C1 segment of cervical spinal cord (tissue), 14 donors: ENCODE measurements around the gene FERMT3.

ENCODE experiments used
- DNase-seq, 14 donors: peaks; one replicate each; lab custom pipeline; 2025; lab: John Stamatoyannopoulos, UW

FERMT3 gene

GRCh38 chr11:64185693-64186491 is 20.6 kb upstream of the FERMT3 start, which contains the start of gene STIP1:
Gene STIP1 (plus strand): TSS chr11:64186171. CDS start chr11:64186262, 91 bp downstream.
- peak; percentile 94 to 100 (median 100) for DNase-seq

- DNase-seq = peak in 7 of 14 donors; percentile 14 to 63 (median 52)
These were observed 19.9 kb upstream of the FERMT3 start for GRCh38 chr11:64186492-64187165.

- no peak for DNase-seq
These were observed 14.1 kb upstream of the FERMT3 start for GRCh38 chr11:64192434-64192833.

GRCh38 chr11:64196626-64197025 is 9.9 kb upstream of the FERMT3 start:
- DNase-seq = no peak

GRCh38 chr11:64198511-64198910 is 8.0 kb upstream of the FERMT3 start:
- no peak for DNase-seq

- no peak for DNase-seq
These were observed 5.0 kb upstream of the FERMT3 start for GRCh38 chr11:64201543-64201942.

- no peak for DNase-seq
These were observed 3.5 kb upstream of the FERMT3 start for GRCh38 chr11:64202992-64203391.

DNA sequence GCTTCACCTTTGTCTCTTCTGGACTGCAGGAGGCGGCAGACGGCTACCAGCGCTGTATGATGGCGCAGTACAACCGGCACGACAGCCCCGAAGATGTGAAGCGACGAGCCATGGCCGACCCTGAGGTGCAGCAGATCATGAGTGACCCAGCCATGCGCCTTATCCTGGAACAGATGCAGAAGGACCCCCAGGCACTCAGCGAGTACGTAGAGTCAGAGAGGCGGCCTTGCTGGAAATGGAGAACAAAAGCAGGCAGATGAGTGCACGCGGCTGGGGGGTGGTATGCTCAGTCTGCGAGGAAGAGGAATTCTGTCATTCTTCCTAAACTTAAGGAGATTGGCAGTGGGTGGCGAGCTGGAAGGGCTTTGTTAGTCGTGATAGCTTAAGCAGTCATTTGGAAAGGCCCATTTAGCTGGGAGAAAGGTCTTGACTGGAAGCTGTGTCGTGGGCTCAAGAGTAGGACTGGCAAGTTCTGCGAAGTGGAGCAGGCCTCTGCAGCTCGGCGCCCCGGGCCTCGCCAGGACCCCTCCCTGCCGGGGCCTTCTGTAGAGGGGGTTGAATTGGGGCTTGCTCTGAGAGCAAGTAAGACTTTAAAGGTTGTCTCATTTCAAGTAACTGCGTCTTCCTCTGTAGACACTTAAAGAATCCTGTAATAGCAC is 3.0 kb upstream of the FERMT3 start:
- no peak for DNase-seq

GRCh38 chr11:64204080-64204440 is 2.5 kb upstream of the FERMT3 start:
- no peak for DNase-seq

DNA sequence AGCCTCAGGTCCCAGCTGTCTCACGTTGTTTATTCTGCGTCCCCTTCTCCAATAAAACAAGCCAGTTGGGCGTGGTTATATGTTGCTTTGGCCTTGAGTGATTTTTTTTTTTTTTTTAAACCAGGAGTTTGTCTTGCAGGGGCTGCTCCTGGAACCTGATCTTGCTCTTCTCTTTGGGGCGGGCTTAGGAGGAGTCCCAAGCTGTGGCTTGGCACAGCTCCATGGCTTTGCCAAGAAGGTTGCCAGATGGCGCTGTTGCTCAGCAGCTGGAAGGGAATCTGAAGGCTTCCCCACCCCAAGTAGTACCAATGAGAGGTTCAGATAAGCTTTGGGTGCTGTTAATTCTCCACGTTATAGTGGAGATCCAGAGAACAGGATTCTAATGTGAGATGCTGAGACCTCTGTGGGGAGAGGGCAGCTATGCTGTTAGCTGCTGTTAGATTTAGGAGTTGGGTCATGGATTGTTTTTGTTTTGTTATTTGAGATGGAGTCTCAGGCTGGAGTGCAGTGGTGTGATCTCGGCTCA is 2.0 kb upstream of the FERMT3 start:
- peak in 12 of 14 donors; percentile 19 to 71 (median 46) for DNase-seq

DNA sequence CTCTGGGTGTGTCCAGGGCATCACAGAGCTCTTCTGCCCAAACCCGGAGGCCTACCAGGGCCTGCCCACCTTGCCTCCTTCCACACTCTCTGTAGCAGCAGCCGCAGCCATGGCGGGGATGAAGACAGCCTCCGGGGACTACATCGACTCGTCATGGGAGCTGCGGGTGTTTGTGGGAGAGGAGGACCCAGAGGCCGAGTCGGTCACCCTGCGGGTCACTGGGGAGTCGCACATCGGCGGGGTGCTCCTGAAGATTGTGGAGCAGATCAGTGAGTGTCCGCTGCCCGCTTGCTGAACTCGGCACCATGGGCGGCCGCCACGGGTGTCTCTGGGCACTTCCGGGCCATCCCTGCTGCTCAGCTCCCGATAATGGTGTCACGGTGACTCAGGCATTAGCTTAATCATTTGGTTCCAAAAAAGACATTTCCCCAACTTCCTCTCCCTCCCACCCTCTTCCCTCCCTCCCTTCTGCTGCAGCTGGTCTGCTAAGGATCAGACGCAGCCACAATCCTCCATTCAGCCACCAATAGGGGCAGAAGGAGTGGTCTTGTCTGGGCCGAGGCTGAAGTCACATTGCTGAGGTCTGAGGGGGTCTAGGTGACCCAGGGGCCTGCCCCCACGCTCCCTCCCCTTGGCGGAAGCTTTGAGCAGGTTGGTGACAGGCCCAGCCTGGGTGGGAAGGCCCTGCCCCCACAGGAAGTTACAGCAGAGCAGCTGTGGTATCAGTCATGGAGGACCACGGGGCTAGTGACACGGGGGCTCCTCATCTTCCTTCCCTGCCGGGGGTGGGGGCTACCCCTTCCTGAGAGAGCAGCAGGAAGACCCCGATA is 950 bp downstream of the FERMT3 start:
- peak in 5 of 14 donors; percentile 30 to 52 (median 39) for DNase-seq

DNA sequence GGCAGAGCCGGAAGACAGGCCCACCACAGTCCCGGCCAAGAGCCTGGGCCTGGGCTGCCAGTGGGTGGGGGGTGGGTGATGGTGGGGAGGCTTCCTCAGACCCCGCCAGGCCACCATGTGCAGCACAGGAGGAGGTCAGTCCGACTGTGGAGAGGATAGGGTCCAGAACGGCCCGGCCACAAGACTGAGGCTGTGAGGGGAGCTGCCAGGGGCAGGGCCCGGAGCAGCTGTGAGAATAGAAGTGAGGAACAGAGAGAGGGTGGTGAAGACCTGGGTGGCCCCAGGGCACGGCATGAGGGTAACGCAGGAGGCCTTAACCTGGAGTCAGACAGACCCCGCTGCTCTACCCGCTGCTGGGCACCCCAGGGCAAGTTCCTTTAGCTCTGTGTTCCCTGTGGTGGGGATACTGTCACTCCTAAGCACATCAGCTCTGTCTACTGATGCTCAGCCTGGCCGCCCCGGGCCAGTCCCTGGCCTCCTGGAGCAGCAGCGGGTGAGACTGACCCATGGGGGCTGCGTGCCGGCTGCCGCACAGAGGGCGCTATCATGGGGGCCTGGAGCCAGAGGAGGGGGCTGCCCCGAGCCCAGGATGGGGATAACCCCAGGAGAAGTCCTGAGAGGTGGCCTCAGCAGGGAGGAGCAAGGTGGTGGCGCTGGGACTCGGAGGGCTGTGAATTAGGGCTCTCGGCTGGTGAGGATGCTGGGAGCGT is 1.7 kb downstream of the FERMT3 start:
- no peak for DNase-seq

DNA sequence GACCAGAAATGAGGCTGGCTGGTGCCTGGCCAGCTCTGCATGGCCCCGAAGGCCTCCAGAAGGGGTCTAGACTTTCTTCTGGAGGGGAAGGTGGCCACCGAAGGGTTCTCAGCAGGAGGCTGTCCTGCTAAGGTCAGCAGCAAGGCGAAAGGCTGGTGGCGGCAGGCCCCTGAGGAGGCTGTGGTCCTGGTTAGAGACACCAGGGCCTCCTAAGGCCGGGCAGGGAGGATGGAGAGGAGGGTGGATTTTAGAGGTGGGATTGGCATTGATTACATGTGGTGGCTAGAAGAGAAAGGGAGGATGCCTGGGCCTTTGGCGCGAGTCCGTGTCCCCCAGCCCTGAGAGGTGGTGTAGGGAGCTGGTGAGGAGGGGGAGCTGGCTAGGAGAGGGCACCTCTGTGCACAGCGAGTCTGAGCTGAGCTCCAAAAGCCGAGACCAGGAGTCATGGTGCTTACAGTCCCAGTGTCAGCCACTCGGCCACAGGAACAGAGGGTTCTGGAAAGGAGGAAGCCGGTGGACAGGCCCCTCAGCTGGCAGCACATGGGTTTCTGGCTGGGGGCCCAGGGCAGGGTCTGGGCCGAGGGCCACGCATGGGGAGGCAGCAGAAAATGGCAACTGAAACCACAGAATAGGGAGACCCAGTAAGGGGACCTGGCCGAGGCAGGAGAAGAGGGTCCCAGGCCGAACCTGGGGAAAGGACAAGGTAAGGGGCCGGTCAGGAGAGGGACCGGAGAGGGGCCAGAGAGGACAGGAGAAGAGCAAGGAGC is 2.5 kb downstream of the FERMT3 start:
- peak in 4 of 14 donors; percentile 21 to 51 (median 44) for DNase-seq

- no peak for DNase-seq
These were observed 3.0 kb downstream of the FERMT3 start for GRCh38 chr11:64209563-64209843.

DNA sequence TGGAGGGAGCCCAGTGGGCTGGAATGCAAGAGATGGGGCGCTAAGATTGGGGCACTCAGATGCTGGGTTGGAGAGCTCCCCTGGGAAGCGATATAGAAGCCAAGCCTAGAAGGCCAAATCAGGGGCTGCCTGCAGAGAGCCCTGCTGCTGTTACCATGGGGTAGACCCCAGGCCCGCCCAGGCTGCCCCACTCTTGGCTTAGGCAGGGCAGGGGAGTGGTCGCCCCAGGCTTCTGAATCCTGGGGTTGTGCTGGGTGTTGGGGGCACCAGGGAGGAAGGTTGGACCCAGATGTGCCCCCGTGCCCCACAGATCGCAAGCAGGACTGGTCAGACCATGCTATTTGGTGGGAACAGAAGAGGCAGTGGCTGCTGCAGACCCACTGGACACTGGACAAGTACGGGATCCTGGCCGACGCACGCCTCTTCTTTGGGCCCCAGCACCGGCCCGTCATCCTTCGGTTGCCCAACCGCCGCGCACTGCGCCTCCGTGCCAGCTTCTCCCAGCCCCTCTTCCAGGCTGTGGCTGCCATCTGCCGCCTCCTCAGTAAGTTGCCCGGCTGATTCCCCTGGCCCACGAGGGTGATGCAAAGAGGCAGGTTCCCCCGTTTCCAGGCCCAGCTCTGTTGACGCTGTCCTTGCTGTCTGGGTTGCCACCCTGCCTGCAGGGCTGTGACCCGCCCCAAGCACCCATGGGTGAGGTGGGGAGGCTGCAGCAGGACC is 3.9 kb downstream of the FERMT3 start:
- peak in 1 of 14 donors; percentile 29 for DNase-seq

GRCh38 chr11:64211181-64211872 is 4.8 kb downstream of the FERMT3 start:
- no peak for DNase-seq

- no peak for DNase-seq
These were observed 10.4 kb downstream of the FERMT3 start for GRCh38 chr11:64216879-64217278.

DNA sequence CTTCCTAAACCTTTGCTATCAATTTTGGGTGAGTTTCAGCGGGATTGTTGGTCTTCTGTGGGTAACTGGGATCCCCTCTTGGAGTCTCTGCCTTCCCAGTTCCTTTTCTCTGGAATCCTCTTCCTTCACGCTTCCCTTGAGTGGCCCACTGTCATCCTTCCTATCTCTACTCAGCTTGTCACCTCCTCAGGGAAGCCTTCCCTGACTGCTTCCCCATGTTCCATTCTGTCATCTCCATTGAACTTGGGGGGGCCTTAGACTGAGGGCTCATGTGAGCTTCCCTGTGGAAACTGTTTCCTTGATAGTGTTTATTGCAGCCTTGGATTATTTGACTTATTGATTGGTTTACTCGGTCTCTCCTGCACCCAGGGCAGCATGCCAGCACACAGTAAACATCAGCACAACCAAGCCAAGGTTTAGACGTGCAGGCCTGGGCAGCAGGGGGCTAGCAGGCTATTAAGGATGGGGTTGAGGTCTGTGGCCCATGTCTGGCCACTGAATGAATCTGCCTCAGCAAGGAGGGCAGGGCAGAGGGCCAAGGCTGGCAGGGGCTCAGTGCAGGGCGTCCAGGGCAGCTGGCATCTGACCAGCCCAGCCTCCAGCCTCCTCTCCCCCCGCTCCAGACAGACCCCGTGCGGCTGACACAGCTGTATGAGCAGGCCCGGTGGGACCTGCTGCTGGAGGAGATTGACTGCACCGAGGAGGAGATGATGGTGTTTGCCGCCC is 12.3 kb downstream of the FERMT3 start:
- no peak for DNase-seq
